Erythroblast (primary cell): ENCODE data around the gene DBF4B.

Source experiments
- GATA1 ChIP-seq: IDR thresholded peaks from 2 replicates; pipeline ENCODE4 v1.6.1; 2011; ENCODE audit warnings: low read depth, mild to moderate bottlenecking, control low read depth, low read length, moderate library complexity
- POLR2A ChIP-seq: IDR thresholded peaks from 2 replicates; pipeline ENCODE4 v1.6.1; 2011; ENCODE audit warnings: mild to moderate bottlenecking, low read length

GRCh38 chr17:44769230-44769629 is 60.8 kb downstream of the DBF4B start:
- TF ChIP-seq POLR2A (no peak), GATA1 (no peak)
